A549 (cell line): ENCODE results near the gene ZNF682. TPM values are rescaled to one million over a fixed set of nuclear protein-coding genes. Genes with fewer than 3 reads are reported as not detected.

ENCODE experiments used
- ATAC-seq, 2 experiments: fragments of 200-7000 bp in 1 of 2; fragments of >200 bp in 1 of 2; cut with Nextera tagmentation in 1 of 2; cut with Tn5 transposase in 1 of 2; 3 replicates each; pipeline versions ENCODE4 v1.8.0 to v1.9.1; 2018 to 2020; ENCODE audit warnings: mild to moderate bottlenecking in 1 of 2, moderate library complexity in 1 of 2
- CTCF ChIA-PET: fragments of 300-600 bp; sonication (Branson Sonifier 250); formaldehyde crosslinking; extraction: SDS; loops from one replicate; lab custom pipeline; 2021; ENCODE audit warnings: antibody characterized with exemption, inconsistent platforms; lab: Yijun Ruan, JAX
- POLR2A ChIA-PET: fragments of 350-600 bp; formaldehyde crosslinking; extraction: SDS; loops from one replicate; lab custom pipeline; 2021; ENCODE audit warnings: antibody characterized with exemption, inconsistent platforms; lab: Yijun Ruan, JAX
- DNase-seq, 2 experiments: peaks; one replicate each; pipeline versions ENCODE4 v3.0.0 to v3.0.0-alpha.2; 2011 to 2016; ENCODE audit warnings: low read depth in 1 of 2, low spot score in 1 of 2
- FAIRE-seq: peaks from 2 replicates; lab custom pipeline; 2011; peaks lifted over from hg19 to GRCh38; lab: Jason Lieb, UNC
- H3K27ac ChIP-seq, 2 experiments: fragments of >200 bp; sonication (Bioruptor Twin); formaldehyde crosslinking; 3 replicates each; pipeline ENCODE4 v1.5.1; 2016 to 2017
- H3K4me1 ChIP-seq: fragments of >200 bp; sonication (Bioruptor Twin); formaldehyde crosslinking; 3 replicates; pipeline ENCODE4 v1.6.1; 2016
- H3K4me2 ChIP-seq: fragments of >200 bp; sonication (Bioruptor Twin); formaldehyde crosslinking; 3 replicates; pipeline ENCODE4 v1.6.1; 2016
- H3K4me3 ChIP-seq: fragments of >200 bp; sonication (Bioruptor Twin); formaldehyde crosslinking; 3 replicates; pipeline ENCODE4 v1.5.1; 2016
- H3K9me3 ChIP-seq: fragments of >200 bp; sonication (Bioruptor Twin); formaldehyde crosslinking; 3 replicates; pipeline ENCODE4 v1.6.1; 2016
- BCL3 ChIP-seq: fragments of >200 bp; sonication (Bioruptor Twin); formaldehyde crosslinking; IDR thresholded peaks from 3 replicates; pipeline ENCODE4 v1.6.1; 2016
- BHLHE40 ChIP-seq: IDR thresholded peaks from 2 replicates; pipeline ENCODE4 v1.6.1; 2012; ENCODE audit warnings: low read depth, low read length, inconsistent platforms
- CBX8 ChIP-seq: fragments of 200-600 bp; sonication (generic); IDR thresholded peaks from 2 replicates; pipeline ENCODE4 v1.6.1; 2016
- CHD4 ChIP-seq: fragments of 200-600 bp; sonication (generic); IDR thresholded peaks from 2 replicates; pipeline ENCODE4 v1.6.1; 2016; ENCODE audit warnings: antibody characterized with exemption, mild to moderate bottlenecking, borderline replicate concordance
- E2F6 ChIP-seq: IDR thresholded peaks from 2 replicates; pipeline ENCODE4 v1.6.1; 2012; ENCODE audit warnings: low read depth, borderline replicate concordance
- ELK1 ChIP-seq: fragments of 150-350 bp; IDR thresholded peaks from 2 replicates; pipeline ENCODE4 v1.6.1; 2014; ENCODE audit warnings: low read depth, mild to moderate bottlenecking, low read length
- FOSL2 ChIP-seq, 2 experiments: fragments of 450-650 bp in 1 of 2; fragments of >200 bp in 1 of 2; sonication (Bioruptor Twin) in 1 of 2; formaldehyde crosslinking; IDR thresholded peaks; 2 replicates each; pipeline versions ENCODE4 v1.5.0 to v1.6.1; 2016 to 2020; ENCODE audit warnings: mild to moderate bottlenecking in 1 of 2, moderate library complexity in 1 of 2
- FOXS1 ChIP-seq: fragments of 250-450 bp; sonication (Bioruptor Pico); IDR thresholded peaks from 2 replicates; pipeline ENCODE4 v1.5.0; 2020; ENCODE audit warnings: mild to moderate bottlenecking, moderate library complexity
- HES2 ChIP-seq: fragments of >200 bp; sonication (Bioruptor Twin); formaldehyde crosslinking; IDR thresholded peaks from 2 replicates; pipeline ENCODE4 v1.6.1; 2016
- HOXB5 ChIP-seq: fragments of 250-450 bp; sonication (Bioruptor Pico); IDR thresholded peaks from 2 replicates; pipeline ENCODE4 v1.5.0; 2020; ENCODE audit warnings: mild to moderate bottlenecking, moderate library complexity
- JUN ChIP-seq, 2 experiments: fragments of >200 bp; sonication (Bioruptor Twin); formaldehyde crosslinking; IDR thresholded peaks; 2 replicates in 1 of 2; 3 replicates in 1 of 2; pipeline ENCODE4 v1.6.1; 2016 to 2017
- JUNB ChIP-seq: fragments of >200 bp; sonication (Bioruptor Twin); formaldehyde crosslinking; IDR thresholded peaks from 2 replicates; pipeline ENCODE4 v1.6.1; 2016
- KDM5A ChIP-seq: fragments of 200-600 bp; sonication (generic); IDR thresholded peaks from 2 replicates; pipeline ENCODE4 v1.6.1; 2016; ENCODE audit warnings: antibody characterized with exemption, mild to moderate bottlenecking
- MYC ChIP-seq: IDR thresholded peaks from 2 replicates; pipeline ENCODE4 v1.6.1; 2012; ENCODE audit warnings: mild to moderate bottlenecking, inconsistent platforms, low read length, improper control_type of control experiment, borderline replicate concordance
- NPAS2 ChIP-seq: fragments of 250-450 bp; sonication (Bioruptor Pico); IDR thresholded peaks from 2 replicates; pipeline ENCODE4 v1.8.0; 2022; ENCODE audit warnings: mild to moderate bottlenecking, moderate library complexity, borderline replicate concordance
- NR3C1 ChIP-seq: fragments of >200 bp; sonication (Bioruptor Twin); formaldehyde crosslinking; IDR thresholded peaks from 3 replicates; pipeline ENCODE4 v1.6.1; 2017
- PBX3 ChIP-seq: IDR thresholded peaks from 2 replicates; pipeline ENCODE4 v1.6.1; 2012
- RARB ChIP-seq: fragments of 250-450 bp; sonication (Bioruptor Pico); IDR thresholded peaks from 2 replicates; pipeline ENCODE4 v1.8.0; 2021; ENCODE audit warnings: mild to moderate bottlenecking, moderate library complexity
- RCOR1 ChIP-seq: fragments of 150-350 bp; IDR thresholded peaks from 2 replicates; pipeline ENCODE4 v1.6.1; 2014; ENCODE audit warnings: antibody characterized with exemption, low read length, low read depth
- REST ChIP-seq: fragments of 200-600 bp; sonication (generic); IDR thresholded peaks from 2 replicates; pipeline ENCODE4 v1.6.1; 2016; ENCODE audit warnings: antibody characterized with exemption, mild to moderate bottlenecking, moderate library complexity
- RNF2 ChIP-seq: fragments of 200-600 bp; sonication (generic); IDR thresholded peaks from 2 replicates; pipeline ENCODE4 v1.6.1; 2016; ENCODE audit warnings: low read depth, mild to moderate bottlenecking, antibody characterized with exemption, moderate library complexity, borderline replicate concordance
- TP53 ChIP-seq: fragments of 250-450 bp; sonication (Bioruptor Pico); IDR thresholded peaks from 2 replicates; pipeline ENCODE4 v1.5.0; 2021; ENCODE audit warnings: mild to moderate bottlenecking, moderate library complexity
- WGBS: methylation state at CpG from one replicate; pipeline ENCODE4 v1.1.6; 2017; ENCODE audit errors: missing lambda C conversion rate; 5-methylcytosine and 5-hydroxymethylcytosine counted together
- polyA plus RNA-seq, 4 experiments: library from polyadenylated mRNA; depleted of rRNA in 3 of 4; stranded (reverse); fragments of >200 nt; fragmentation: RNase III in 1 of 4; extraction: RNeasy Plus Mini Kit Qiagen cat#74134 plus additional on column Dnase treatment in 1 of 4; gene quantifications; 2 replicates in 3 of 4; 3 replicates in 1 of 4; pipeline ENCODE4 v1.2.3, GENCODE V29; 2011 to 2017

The ZNF682 gene
- polyA plus RNA-seq, 2 of the 4 experiments (the other 2 are of a cell fraction): not detected

- ChIA-PET POLR2A (no interaction called here), CTCF (no interaction called here)
- Histone ChIP-seq H3K9me3 (no peaks in the 10 kb centered on the region), H3K4me2 (no peak overlapping the region), H3K27ac (no peak overlapping the region), H3K4me3 (no peak overlapping the region), H3K4me1 (no peaks in the 10 kb centered on the region)
- ATAC-seq (no peak), FAIRE-seq (no peak), DNase-seq (no peak)
- TF ChIP-seq REST (no peak), FOSL2 (IDR thresholded peaks at IDR 0.05) (no peak), FOSL2 (CRISPR knock-in tag; IDR thresholded peaks at IDR 0.05) (no peak), PBX3 (no peak), CBX8 (no peak), CHD4 (no peak), TP53 (CRISPR knock-in tag) (no peak), RARB (CRISPR knock-in tag) (no peak), BCL3 (no peak), KDM5A (no peak), BHLHE40 (no peak), JUNB (no peak), JUN (IDR thresholded peaks at IDR 0.05) (no peak), RCOR1 (no peak)
- 34% methylated on average over 15 of the region's 26 CpGs for WGBS
Measured at GRCh38 chr19:20038358-20039202, 725 bp downstream of the ZNF682 start.

- Histone ChIP-seq H3K4me1 (no peaks in the 10 kb centered on the region), H3K4me2 (no peak overlapping the region), H3K4me3 (no peak overlapping the region), H3K27ac (no peak overlapping the region), H3K9me3 (no peaks in the 10 kb centered on the region)
- ChIA-PET CTCF (no interaction called here), POLR2A (no interaction called here)
- DNase-seq (no peak), ATAC-seq (no peak), FAIRE-seq (no peak)
- 4% methylated on average over 5 of the region's 5 CpGs for WGBS
- no peak for TF ChIP-seq ELK1
- no peak for TF ChIP-seq JUN (IDR thresholded peaks at IDR 0.05)
- no peak for TF ChIP-seq E2F6
- no peak for TF ChIP-seq REST
- TF ChIP-seq FOSL2 (IDR thresholded peaks at IDR 0.05): no peak
- no peak for TF ChIP-seq FOSL2 (CRISPR knock-in tag; IDR thresholded peaks at IDR 0.05)
- TF ChIP-seq HOXB5 (CRISPR knock-in tag): no peak
- no peak for TF ChIP-seq BHLHE40
- TF ChIP-seq NPAS2 (CRISPR knock-in tag): no peak
- TF ChIP-seq RNF2: no peak
- TF ChIP-seq FOXS1 (CRISPR knock-in tag): no peak
- TF ChIP-seq MYC: no peak
- no peak for TF ChIP-seq HES2
- TF ChIP-seq NR3C1: no peak
Measured at GRCh38 chr19:20035935-20036334, 3.4 kb downstream of the ZNF682 start.
